Measurements from ENCODE around the gene LONRF2. TPM values are rescaled to one million over a fixed set of nuclear protein-coding genes. Genes with fewer than 3 reads are reported as not detected.

Gene LONRF2
- total RNA-seq, 4 donors from 2014 or later = 2.3 to 4.8 (median 2.6) TPM

- Histone ChIP-seq H3K27me3 (no peaks in the 10 kb centered on the region), H3K27ac (no peak overlapping the region), H3K36me3 (no peaks in the 10 kb centered on the region), H3K9me3 (no peaks in the 10 kb centered on the region), H3K4me1 (no peaks in the 10 kb centered on the region), H3K4me3 (no peak overlapping the region)
- TF ChIP-seq POLR2A (IDR thresholded peaks at IDR 0.05) = no peak
- no peak for TF ChIP-seq POLR2AphosphoS5 (IDR thresholded peaks at IDR 0.05)
- TF ChIP-seq CTCF (IDR thresholded peaks at IDR 0.05) = no peak
- TF ChIP-seq EP300 (IDR thresholded peaks at IDR 0.05; ENCODE audit: low read depth) = no peak
- WGBS, 2 donors (ENCODE audit: low coverage in 1 of 2) = 93% methylated on average over 7 of the region's 7 CpGs; no CpG with 5 or more reads in 1 of the 2 donors
- DNase-seq = no peak
- in situ Hi-C loops (cut with MboI; ENCODE audit: low pct_ligation_motif_present in 1 of 4, low pct_unique_long_range_greater_than_20kb in 1 of 4, low sequenced_read_pairs in 3 of 4) = loop anchor here in 3 of 4 donors (10.0 to 25.0 kb wide), 4 partner anchors 109 to 929 kb away; partner anchors contain the start of genes EIF5B (in 1 of the 3) and TXNDC9 (in 1 of the 3)
- intact Hi-C loops (cut with DNase I; ENCODE audit: low total_unique reads) = loop anchor here (10.0 kb wide), 1 partner anchor 821 kb away; no protein-coding TSS in a partner anchor
Measured at GRCh38 chr2:100266126-100266525, 56.2 kb downstream of the LONRF2 start.

- Histone ChIP-seq H3K9me3 (no peaks in the 10 kb centered on the region), H3K4me1 (no peaks in the 10 kb centered on the region), H3K4me3 (no peak overlapping the region), H3K36me3 (no peaks in the 10 kb centered on the region), H3K27ac (no peak overlapping the region), H3K27me3 (no peaks in the 10 kb centered on the region)
- 92% methylated on average over 9 of the region's 9 CpGs; no CpG with 5 or more reads in 1 of the 2 donors for WGBS, 2 donors (ENCODE audit: low coverage in 1 of 2)
- no peak for TF ChIP-seq CTCF (IDR thresholded peaks at IDR 0.05)
- no peak for TF ChIP-seq EP300 (IDR thresholded peaks at IDR 0.05; ENCODE audit: low read depth)
- no peak for TF ChIP-seq POLR2AphosphoS5 (IDR thresholded peaks at IDR 0.05)
- no peak for TF ChIP-seq POLR2A (IDR thresholded peaks at IDR 0.05)
- intact Hi-C loops (cut with DNase I; ENCODE audit: low total_unique reads) = loop anchor here (10.0 kb wide), 1 partner anchor 820 kb away; no protein-coding TSS in a partner anchor
- in situ Hi-C loops (cut with MboI; ENCODE audit: low pct_ligation_motif_present in 1 of 4, low pct_unique_long_range_greater_than_20kb in 1 of 4, low sequenced_read_pairs in 3 of 4) = loop anchor here in 3 of 4 donors (10.0 to 25.0 kb wide), 4 partner anchors 110 to 928 kb away; partner anchors contain the start of genes EIF5B (in 1 of the 3) and TXNDC9 (in 1 of the 3)
- no peak for DNase-seq
Measured at GRCh38 chr2:100265226-100265625, 57.1 kb downstream of the LONRF2 start.

GRCh38 chr2:100264651-100265050, 57.6 kb downstream of the LONRF2 start:
- in situ Hi-C loops (cut with MboI; ENCODE audit: low pct_ligation_motif_present in 1 of 4, low pct_unique_long_range_greater_than_20kb in 1 of 4, low sequenced_read_pairs in 3 of 4) (loop anchor here in 3 of 4 donors (10.0 to 25.0 kb wide), 4 partner anchors 110 to 927 kb away; partner anchors contain the start of genes EIF5B (in 1 of the 3) and TXNDC9 (in 1 of the 3)), intact Hi-C loops (cut with DNase I; ENCODE audit: low total_unique reads) (loop anchor here (10.0 kb wide), 1 partner anchor 820 kb away; no protein-coding TSS in a partner anchor)
- Histone ChIP-seq H3K4me1 (no peaks in the 10 kb centered on the region), H3K9me3 (no peaks in the 10 kb centered on the region), H3K27ac (no peak overlapping the region), H3K4me3 (no peak overlapping the region), H3K27me3 (no peaks in the 10 kb centered on the region), H3K36me3 (no peaks in the 10 kb centered on the region)
- 94% methylated on average over 4 of the region's 4 CpGs; no CpG with 5 or more reads in 1 of the 2 donors for WGBS, 2 donors (ENCODE audit: low coverage in 1 of 2)
- no peak for DNase-seq
- TF ChIP-seq POLR2A (IDR thresholded peaks at IDR 0.05) (no peak), CTCF (IDR thresholded peaks at IDR 0.05) (no peak), EP300 (IDR thresholded peaks at IDR 0.05; ENCODE audit: low read depth) (no peak), POLR2AphosphoS5 (IDR thresholded peaks at IDR 0.05) (no peak)

GRCh38 chr2:100264121-100264520, 58.2 kb downstream of the LONRF2 start:
- in situ Hi-C loops (cut with MboI; ENCODE audit: low pct_ligation_motif_present in 1 of 4, low pct_unique_long_range_greater_than_20kb in 1 of 4, low sequenced_read_pairs in 3 of 4) (loop anchor here in 3 of 4 donors (10.0 to 25.0 kb wide), 4 partner anchors 111 to 927 kb away; partner anchors contain the start of genes EIF5B (in 1 of the 3) and TXNDC9 (in 1 of the 3)), intact Hi-C loops (cut with DNase I; ENCODE audit: low total_unique reads) (loop anchor here (10.0 kb wide), 1 partner anchor 819 kb away; no protein-coding TSS in a partner anchor)
- Histone ChIP-seq H3K4me1 (no peaks in the 10 kb centered on the region), H3K27me3 (no peaks in the 10 kb centered on the region), H3K36me3 (no peaks in the 10 kb centered on the region), H3K9me3 (no peaks in the 10 kb centered on the region), H3K4me3 (no peak overlapping the region), H3K27ac (no peak overlapping the region)
- no peak for TF ChIP-seq POLR2A (IDR thresholded peaks at IDR 0.05)
- TF ChIP-seq EP300 (IDR thresholded peaks at IDR 0.05; ENCODE audit: low read depth) = no peak
- TF ChIP-seq POLR2AphosphoS5 (IDR thresholded peaks at IDR 0.05) = no peak
- no peak for TF ChIP-seq CTCF (IDR thresholded peaks at IDR 0.05)
- 74% methylated on average over 8 of the region's 8 CpGs; no CpG with 5 or more reads in 1 of the 2 donors for WGBS, 2 donors (ENCODE audit: low coverage in 1 of 2)
- no peak for DNase-seq

All from transverse colon (tissue), 4 donors.